Fibroblast of skin of scalp (primary cell): Measurements from ENCODE around the gene PRKCB.
"Not testable (repeated sequence)": the region's sequence is repeated elsewhere in the genome, so short reads cannot be mapped to it uniquely, and the experiment has no call there.

Source experiments
- DNase-seq: peaks from one replicate; pipeline ENCODE4 v3.0.0-alpha.2; 2013

Gene PRKCB

GRCh38 chr16:24188751-24189318 lies 353.1 kb downstream of the PRKCB start:
- no peak for DNase-seq

- no peak for DNase-seq
Measured at GRCh38 chr16:24189941-24190340, 354.2 kb downstream of the PRKCB start.

GRCh38 chr16:24191876-24192402 lies 356.2 kb downstream of the PRKCB start:
- DNase-seq: no peak

- DNase-seq: no peak
Measured at GRCh38 chr16:24195221-24195620, 359.4 kb downstream of the PRKCB start.

GRCh38 chr16:24198807-24199533 lies 363.2 kb downstream of the PRKCB start:
- no peak for DNase-seq

- no peak for DNase-seq
Measured at GRCh38 chr16:24203675-24204074, 367.9 kb downstream of the PRKCB start.

GRCh38 chr16:24204150-24204665 lies 368.4 kb downstream of the PRKCB start:
- no peak for DNase-seq

GRCh38 chr16:24206926-24207325 lies 371.1 kb downstream of the PRKCB start:
- DNase-seq: no peak

- DNase-seq: no peak
Measured at GRCh38 chr16:24208710-24209109, 372.9 kb downstream of the PRKCB start.

- no peak for DNase-seq
Measured at GRCh38 chr16:24214992-24215391, 379.2 kb downstream of the PRKCB start.

- no peak for DNase-seq
Measured at GRCh38 chr16:24216961-24217360, 381.2 kb downstream of the PRKCB start.

GRCh38 chr16:24217461-24217860 lies 381.7 kb downstream of the PRKCB start:
- no peak for DNase-seq

GRCh38 chr16:24218299-24218698 lies 382.5 kb downstream of the PRKCB start:
- no peak for DNase-seq

GRCh38 chr16:24221219-24221618 lies 385.4 kb downstream of the PRKCB start:
- no peak for DNase-seq

- no peak for DNase-seq
Measured at GRCh38 chr16:24228514-24228913, 392.7 kb downstream of the PRKCB start.

GRCh38 chr16:24232936-24233335 lies 397.2 kb downstream of the PRKCB start:
- no peak for DNase-seq

- DNase-seq: no peak
Measured at GRCh38 chr16:24234737-24235136, 399.0 kb downstream of the PRKCB start.

- DNase-seq: no peak
Measured at GRCh38 chr16:24235806-24236205, 400.0 kb downstream of the PRKCB start.

- not testable (repeated sequence) for DNase-seq
Measured at GRCh38 chr16:24238846-24239245, 403.1 kb downstream of the PRKCB start.

- DNase-seq: no peak
Measured at GRCh38 chr16:24246911-24247607, 411.3 kb downstream of the PRKCB start.

GRCh38 chr16:24253192-24253591 lies 417.4 kb downstream of the PRKCB start:
- DNase-seq: peak; percentile 23

GRCh38 chr16:24255456-24256371 lies 419.9 kb downstream of the PRKCB start, which contains the start of gene CACNG3:
Gene CACNG3 (plus strand): TSS chr16:24256335. CDS start chr16:24256755, 420 bp downstream.
- DNase-seq: peak; percentile 38
